Measurements from ENCODE around the gene MTA3.

MTA3 gene

DNA sequence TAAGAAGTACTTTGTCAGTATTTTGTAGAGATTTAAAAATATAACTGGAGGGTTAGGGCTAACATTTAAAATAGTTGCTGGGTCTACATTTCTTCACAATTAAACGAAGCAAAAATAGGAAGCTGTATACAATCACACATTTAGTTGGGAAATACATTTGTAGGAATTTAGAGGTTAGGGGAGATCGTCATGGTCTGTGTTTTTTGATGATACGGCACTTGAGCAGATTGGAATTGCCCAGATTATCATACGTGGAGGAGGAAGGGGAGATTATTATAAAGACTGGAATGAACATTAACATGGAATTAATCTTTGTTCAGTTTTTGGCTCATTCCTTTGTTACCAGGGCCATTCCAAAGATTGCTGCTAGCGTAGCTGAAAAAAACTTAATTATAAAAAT is 84.6 kb downstream of the MTA3 start:
- in situ Hi-C loops (cut with HindIII; ENCODE audit: low sequenced_read_pairs), result no loop called here

DNA sequence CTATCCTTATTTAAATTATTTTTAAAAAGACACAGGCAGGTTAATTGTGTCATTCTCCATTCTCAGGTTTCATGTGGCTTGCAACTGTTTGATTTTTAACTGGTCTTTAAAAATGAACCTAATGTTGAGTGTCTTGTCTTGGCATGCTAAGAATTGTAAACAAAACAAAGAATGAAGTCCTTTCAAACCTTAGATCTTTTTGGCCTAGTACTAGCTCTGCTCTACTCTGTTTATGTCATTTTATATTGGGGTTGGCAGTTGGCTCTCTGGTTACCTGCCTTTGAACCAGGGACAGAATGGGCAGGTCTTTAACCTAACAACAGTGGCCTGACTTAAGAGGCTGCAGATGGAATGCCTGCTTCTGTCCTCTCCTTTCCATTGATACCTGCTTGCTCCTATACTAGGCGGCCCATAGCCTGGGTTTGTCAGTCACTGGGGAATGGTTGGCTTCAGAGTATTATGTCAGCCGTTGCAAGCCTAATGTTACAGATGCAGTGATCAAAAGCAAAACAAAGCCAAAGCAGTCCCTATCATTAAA is 85.5 kb downstream of the MTA3 start:
- in situ Hi-C loops (cut with HindIII; ENCODE audit: low sequenced_read_pairs), result no loop called here

DNA sequence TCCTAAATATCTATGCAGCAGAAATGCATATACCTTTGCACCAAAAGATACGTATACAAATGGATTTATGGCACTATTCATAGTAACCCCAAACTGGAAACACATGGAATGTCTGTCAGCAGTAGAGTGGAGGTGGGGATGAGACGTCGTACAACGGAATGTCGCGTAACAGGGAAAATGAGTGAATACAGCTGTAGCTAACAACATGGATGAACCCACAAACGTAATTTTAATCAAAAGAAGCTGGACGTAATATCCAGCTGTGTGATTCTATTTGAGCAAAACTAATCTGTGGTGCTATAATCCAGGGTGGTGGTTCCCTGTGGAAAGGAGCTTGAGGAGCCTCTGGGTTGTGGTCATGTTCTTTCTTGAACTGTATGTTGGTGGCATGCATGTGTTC is 89.9 kb downstream of the MTA3 start:
- in situ Hi-C loops (cut with HindIII; ENCODE audit: low sequenced_read_pairs), result no loop called here

DNA sequence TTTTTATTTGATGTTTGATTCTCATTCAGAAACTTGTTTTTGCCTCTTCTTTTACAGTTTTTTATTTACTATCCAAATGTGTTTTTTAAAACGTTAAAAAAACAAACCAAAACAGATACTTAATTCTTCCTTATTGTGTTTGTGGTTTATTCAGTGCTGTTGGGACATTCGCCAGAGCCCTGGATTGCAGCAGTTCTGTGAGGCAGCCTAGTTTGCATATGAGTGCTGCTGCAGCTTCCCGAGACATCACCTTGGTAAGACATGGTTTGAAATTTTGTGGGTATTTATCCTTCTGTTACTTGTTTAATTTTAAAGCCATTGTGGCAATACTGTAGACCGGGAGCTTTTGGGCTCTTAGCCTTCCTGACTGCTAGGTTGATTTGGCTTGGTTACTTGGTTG is 91.2 kb downstream of the MTA3 start:
- in situ Hi-C loops (cut with HindIII; ENCODE audit: low sequenced_read_pairs), result loop anchor here (5.0 kb wide), 2 partner anchors 92 to 157 kb away; partner anchors contain the start of gene MTA3

DNA sequence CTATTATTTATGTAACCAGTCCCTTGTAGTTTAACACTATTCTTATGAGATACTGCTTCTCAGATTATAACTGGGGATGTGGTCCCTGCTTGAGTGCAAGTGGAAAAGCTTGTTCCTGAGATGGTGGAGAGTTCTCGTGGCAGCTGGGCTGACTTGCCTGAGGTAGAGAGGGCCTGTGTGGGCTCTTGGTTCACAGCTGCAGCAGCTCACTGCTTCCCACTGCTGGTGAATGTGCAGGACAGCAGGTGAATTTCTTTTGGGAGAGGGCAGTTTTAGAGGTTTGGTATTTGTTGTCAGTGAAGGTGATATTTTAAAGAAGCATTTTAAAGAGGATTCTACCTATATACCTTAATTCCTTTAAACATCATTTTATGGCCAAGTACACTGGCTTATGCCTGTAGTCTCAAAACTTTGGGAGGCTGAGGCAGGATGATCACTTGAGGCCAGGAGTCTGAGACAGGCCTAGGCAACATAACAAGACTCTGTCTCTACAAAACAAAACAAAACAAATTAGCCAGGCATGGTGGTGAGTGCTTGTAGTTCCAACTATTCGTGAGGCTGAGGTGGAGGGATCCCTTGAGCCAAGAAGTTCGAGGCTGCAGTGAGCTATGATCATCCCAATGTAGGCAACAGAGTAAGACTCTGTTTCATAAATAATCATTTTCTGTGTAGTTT is 94.8 kb downstream of the MTA3 start:
- in situ Hi-C loops (cut with HindIII; ENCODE audit: low sequenced_read_pairs), result loop anchor here (5.0 kb wide), 2 partner anchors 96 to 161 kb away; partner anchors contain the start of gene MTA3

DNA sequence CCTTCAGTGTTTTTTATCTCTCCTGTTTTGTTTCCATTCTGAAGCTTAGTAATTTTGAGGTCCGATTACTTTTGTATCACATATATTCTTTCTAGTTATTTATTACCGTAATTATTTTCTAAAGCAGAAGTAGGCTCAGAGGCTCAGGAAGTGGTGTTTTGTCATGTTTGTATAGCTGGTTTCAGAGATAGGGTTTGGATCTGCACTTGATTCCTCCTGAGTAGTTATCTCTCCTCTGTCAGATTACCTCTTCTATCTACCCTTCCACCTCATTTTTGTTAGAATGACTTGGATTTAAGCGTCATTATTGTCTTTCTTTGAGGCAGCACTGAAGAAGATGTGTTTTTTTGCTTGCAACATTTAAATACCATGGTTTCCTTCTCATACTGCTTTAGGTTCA is 95.4 kb downstream of the MTA3 start:
- in situ Hi-C loops (cut with HindIII; ENCODE audit: low sequenced_read_pairs), result loop anchor here (5.0 kb wide), 2 partner anchors 97 to 162 kb away; partner anchors contain the start of gene MTA3

DNA sequence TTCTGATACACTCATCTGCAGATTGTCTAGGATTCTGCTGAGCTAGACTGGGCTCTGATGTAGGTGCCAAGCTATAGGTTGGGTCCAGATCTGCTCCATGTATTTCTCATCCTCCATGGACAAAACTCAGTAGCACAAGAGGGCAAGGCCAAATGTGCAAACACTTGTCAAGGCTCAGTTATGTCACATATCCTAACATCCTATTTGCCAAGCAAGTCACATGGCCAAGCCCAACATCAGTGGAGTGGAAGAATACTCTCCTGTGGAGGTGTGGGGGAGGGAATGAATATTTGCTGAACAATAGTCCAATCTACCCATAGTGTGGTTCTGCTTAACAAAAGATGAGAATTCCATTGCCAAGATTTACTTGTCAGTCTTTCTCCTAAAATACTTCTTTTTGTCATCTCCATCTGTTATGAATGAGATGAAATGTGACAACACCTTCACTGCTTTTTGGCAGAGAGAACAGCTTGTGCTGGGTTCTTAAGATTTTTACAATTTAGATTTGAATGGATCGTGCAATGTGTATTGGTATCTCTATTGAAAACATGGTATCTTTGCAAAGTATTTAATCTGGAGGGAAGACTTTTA is 105.7 kb downstream of the MTA3 start:
- in situ Hi-C loops (cut with HindIII; ENCODE audit: low sequenced_read_pairs), result no loop called here

DNA sequence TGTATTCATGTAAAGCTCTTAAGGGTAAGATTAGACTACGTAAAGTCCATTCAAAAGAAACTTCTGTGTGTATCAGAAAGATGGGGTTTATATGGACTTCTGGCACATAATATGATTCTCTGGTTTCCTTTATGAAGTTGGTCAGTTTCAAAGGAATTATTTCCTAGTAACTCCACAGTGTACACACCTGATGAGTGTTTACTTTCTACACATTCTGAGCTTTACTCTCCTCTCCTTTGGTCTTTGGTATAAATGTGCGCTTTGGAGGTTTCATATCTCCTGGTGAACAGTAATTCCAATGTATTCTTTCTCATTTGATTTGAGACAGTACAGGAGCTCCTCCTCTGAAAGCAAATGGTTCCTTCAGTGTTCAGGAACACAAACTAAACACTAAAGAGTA is 107.4 kb downstream of the MTA3 start:
- in situ Hi-C loops (cut with HindIII; ENCODE audit: low sequenced_read_pairs), result no loop called here

DNA sequence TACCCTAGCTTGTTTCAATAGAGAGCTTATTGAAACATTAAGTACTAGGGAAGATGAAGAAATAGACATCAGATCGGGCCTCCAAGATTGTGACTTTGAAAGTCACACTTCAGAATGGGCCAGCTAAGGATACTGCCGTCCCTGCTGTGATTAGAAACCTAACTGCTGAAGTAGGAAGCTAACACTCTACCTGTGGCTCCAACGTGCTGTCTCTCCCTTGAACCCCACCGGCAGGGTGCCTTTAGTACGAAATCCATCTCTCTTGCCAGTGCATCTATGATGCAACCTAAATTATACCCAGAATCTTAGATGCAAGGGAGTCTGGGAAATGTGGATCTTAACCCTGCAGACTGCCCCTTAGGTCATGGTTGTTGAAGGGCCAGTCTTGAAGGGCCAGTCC is 116.9 kb downstream of the MTA3 start:
- in situ Hi-C loops (cut with HindIII; ENCODE audit: low sequenced_read_pairs), result no loop called here

DNA sequence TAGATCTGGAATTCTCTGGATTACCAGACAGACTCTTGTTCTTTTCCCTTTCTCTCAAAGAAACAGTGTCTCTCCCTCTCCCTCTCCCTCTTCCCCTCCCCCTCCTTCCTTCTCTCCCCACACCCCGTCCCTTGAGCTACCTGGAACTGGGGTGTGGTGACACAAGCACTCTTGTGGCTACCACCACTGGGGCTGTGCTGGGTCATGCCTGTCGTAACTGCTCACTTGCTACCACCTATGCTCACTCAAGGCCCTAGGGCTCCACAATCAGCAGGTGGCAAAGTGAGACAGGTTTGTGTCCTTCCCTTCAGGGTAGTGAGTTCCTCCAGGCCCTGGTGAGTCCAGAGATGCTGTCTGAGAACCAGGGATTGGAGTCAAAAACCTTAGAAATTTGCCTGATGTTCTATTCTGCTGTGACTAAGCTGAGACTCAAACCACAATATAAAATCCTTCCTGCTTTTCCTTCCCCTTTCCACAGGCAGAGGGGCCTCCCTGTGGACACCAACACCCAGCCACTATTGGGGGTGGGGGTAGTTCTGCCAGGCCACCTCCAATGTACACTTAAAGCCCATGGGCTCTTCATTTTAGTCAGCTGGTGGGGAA is 124.7 kb downstream of the MTA3 start:
- in situ Hi-C loops (cut with HindIII; ENCODE audit: low sequenced_read_pairs), result no loop called here

DNA sequence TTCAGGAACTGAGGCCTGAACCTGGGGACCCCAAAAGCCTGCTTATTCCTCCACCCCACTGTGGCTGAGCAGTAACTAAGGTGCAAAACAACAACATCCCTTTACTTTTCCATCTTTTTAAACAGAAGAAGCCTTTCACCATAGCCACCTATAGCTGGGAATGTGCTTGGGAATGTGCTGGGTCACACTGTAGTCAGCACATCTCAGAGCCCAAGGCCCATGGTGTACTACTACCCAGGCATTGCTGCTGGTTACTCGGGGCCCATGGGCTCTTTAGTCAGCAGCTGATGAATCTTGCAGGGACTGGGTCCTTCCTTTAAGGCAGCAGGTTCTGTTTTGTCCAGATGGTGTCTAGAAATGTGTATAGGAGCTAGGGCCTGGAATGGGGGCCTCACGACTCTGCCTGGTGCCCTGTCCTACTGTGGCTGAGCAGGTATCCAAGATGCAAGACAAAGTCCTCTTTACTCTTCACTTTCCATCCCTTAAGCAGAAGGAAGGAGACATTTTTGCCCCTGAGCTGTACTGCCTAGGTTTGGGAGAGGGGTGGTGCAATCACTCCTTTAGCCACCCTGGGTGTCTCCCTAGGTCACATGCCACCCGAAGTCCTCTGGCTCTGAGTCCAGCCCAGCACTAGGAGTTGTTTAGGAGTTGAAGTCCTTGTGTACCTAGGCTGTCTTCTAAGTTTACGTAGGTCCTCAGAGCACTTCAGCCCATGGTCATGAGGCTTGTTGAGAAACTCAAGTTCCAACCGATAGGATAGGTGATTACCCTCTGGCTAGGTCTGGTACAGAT is 125.5 kb downstream of the MTA3 start:
- in situ Hi-C loops (cut with HindIII; ENCODE audit: low sequenced_read_pairs), result no loop called here

DNA sequence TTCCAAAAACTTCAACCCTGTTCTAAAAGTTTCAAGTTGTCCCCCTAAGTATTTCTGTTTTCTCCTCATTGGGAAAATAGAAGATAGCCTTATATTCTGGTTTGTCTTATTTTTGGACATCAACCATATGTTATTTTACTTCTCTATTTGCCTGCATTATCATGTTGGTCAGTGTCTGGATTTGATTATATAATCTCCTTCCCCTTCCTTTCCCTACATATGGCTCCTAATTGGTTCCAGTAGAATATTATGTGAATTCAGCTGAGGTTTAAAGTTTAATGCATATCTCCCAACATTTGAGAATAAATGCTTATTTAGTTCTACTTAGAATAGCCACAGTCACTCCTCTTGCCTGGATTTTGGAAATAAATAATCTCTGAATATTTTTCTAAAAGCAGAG is 128.6 kb downstream of the MTA3 start:
- in situ Hi-C loops (cut with HindIII; ENCODE audit: low sequenced_read_pairs), result no loop called here

DNA sequence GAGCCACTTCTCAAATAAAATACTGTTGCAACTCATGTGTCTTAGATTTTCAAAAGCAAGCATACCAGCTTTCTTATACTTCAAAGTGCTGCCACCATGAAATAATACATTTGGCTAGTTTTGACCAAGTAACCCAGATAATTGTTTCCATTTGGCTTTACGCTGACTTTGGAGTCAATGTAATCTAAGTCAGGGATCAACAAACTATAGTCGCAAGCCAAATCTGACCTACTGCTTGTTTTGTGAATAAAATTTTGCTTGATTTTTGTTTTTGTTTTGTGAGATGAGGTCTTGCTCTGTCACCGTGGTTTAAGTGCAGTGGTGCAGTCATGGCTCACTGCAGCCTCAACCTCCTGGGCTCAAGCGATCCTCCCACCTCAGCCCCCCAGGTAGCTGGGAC is 130.5 kb downstream of the MTA3 start:
- in situ Hi-C loops (cut with HindIII; ENCODE audit: low sequenced_read_pairs), result no loop called here

DNA sequence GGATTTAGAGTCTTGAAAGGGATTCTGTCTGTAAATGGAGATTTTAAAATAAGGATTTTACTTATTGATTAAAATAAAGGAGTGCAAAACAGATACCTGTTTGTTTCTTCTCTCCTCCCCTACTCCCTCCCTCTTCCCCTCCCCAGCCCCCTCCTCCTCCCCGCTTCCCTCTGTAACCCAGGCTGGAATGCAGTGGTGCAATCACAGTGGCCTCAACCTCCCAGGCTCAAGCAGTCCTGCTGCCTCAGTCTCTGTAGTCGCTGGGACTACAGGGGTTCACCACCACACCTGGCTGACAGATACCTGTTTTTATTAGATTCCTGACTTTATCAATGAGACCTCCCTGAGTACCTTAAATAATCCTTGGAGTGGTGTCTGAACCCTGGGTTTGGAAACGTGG is 138.4 kb downstream of the MTA3 start:
- in situ Hi-C loops (cut with HindIII; ENCODE audit: low sequenced_read_pairs), result no loop called here

DNA sequence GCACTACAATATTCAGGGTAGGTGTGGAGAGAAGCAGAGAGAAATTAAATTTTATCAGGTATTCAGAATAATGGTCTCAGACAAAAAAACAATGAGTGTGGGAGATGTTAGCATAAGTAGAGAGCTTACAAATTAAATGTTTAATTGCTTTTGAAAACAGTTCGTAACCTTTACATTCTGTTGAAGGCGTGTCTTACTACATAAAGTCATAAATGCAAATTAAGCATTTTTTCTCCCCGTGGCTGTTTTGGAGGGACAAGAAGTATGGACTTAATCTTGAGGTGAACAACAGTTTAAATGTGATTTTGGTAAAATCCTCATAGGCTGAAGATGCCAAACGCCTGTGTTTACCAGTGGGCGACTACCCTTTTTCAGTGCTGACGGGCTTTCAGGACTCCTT is 139.7 kb downstream of the MTA3 start:
- in situ Hi-C loops (cut with HindIII; ENCODE audit: low sequenced_read_pairs), result no loop called here

DNA sequence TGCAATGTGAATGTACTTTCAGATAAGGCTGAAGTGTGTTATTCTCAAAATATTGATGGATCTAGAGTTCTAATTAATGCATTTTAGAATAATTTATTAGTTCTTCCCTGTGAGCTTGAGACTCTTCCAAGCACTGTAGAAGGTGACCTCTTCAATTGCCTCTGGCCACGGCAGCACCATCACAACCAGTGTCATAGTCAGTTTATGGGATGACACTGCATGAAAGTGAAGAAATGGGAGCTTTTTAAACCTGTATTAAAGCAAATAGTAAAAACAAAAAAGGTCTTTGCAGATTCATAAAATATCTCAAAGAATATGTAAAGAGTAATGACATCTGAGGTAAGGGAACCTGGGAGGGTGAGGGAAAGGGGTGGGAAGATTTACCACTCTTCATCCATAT is 143.5 kb downstream of the MTA3 start:
- in situ Hi-C loops (cut with HindIII; ENCODE audit: low sequenced_read_pairs), result no loop called here

DNA sequence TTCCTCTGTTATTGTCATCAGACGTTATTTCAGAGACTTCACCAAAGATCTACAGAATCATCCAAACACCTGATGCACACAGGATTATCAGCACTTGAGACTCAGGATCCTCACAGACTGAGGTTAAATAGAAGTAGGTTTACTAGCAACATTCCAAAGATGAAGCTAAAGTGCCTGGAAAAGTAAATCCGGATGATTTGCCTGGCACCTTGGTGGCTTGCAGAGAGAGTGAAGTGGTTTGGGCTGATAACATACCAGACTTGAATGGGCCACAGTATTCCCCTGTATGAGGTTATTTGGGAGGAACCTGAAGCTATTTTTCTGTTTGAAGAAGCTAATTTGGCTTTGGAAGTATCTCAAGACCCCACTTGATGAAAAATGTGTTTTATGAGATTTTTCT is 144.5 kb downstream of the MTA3 start:
- in situ Hi-C loops (cut with HindIII; ENCODE audit: low sequenced_read_pairs), result no loop called here

DNA sequence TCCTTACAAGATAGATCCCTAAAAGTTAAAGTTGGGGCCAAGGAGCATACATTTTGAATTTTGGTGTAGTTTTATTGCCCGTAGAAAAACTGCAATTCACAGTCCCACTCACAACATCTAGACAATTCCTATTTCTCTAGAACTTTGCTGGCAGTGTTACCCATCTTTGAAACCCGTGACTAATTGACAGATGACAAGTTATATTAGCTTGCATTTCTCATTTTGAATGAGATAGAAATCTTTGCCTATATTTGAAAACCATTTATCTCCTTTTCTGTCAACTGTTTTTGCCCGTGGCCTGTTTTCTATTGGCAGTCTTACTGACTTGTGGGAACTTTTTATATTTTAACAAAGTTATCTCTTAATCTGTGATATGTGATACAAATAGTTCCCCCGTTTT is 145.5 kb downstream of the MTA3 start:
- in situ Hi-C loops (cut with HindIII; ENCODE audit: low sequenced_read_pairs), result no loop called here

DNA sequence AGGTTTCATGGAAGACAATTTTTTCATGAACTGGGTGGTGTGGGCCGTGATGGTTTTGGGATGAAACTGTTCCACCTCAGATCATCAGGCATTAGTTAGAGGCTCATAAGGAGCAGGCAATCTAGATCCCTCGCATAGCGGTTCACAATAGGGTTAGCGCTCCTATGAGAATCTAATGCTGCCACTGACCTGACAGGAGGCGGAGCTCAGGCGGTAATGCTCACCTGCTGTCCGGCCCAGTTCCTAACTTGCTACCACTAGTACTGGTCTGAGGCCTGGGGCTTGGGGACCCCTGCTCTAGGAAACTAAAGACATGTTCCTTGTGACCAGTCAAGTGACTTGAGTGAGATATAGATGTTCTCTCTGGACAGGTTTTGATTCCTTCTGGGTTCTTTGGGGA is 146.3 kb downstream of the MTA3 start:
- in situ Hi-C loops (cut with HindIII; ENCODE audit: low sequenced_read_pairs), result no loop called here

DNA sequence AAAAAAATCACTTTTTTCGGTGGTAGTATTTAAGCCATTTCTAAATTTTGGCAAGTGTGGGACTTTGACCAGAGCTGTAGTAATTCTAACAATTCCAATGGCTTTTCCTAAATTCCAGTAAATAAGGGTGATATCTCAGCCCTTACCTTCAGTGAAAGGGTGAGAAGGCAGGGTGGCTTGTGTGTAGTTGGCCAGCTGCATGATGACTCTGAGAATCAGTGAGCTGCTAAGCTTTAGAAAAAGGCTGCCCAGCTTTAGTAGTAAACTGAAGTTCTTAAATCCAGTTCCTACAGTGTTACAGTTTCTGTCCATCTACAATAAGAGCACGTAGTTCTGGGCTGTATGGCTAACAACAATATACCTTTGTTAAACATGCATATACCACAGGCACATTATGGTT is 153.5 kb downstream of the MTA3 start:
- in situ Hi-C loops (cut with HindIII; ENCODE audit: low sequenced_read_pairs), result no loop called here
